HepG2 (cell line): ENCODE measurements around the gene FTSJ1. TPM values are rescaled to one million over a fixed set of nuclear protein-coding genes. Genes with fewer than 3 reads are reported as not detected.

Experiments used
- ATAD3A ChIP-seq: sonication (generic); formaldehyde crosslinking; IDR thresholded peaks from 2 replicates; pipeline ENCODE4 v1.4.0; 2020; ENCODE audit warnings: missing genetic modification reagents
- DPF2 ChIP-seq: sonication (generic); formaldehyde crosslinking; IDR thresholded peaks from 2 replicates; pipeline ENCODE4 v1.4.0; 2020; ENCODE audit warnings: mild to moderate bottlenecking, low read depth, missing genetic modification reagents, borderline replicate concordance
- HNF4G ChIP-seq, 2 experiments: sonication (generic) in 1 of 2; formaldehyde crosslinking in 1 of 2; IDR thresholded peaks; 2 replicates each; pipeline versions ENCODE4 v1.4.0 to v1.6.1; 2011 to 2020; ENCODE audit warnings: borderline replicate concordance in 2 of 2, low read depth in 2 of 2, mild to moderate bottlenecking in 2 of 2, low read length in 1 of 2, missing genetic modification reagents in 1 of 2, moderate library complexity in 1 of 2
- MIER3 ChIP-seq: IDR thresholded peaks from 2 replicates; pipeline ENCODE4 v1.6.1; 2016; ENCODE audit warnings: missing compliant biosample characterization, borderline replicate concordance
- NCOR1 ChIP-seq: fragments of 200-600 bp; sonication (generic); IDR thresholded peaks from 2 replicates; pipeline ENCODE4 v1.7.0; 2017; ENCODE audit warnings: antibody characterized with exemption, low read length, borderline replicate concordance
- PCBP2 ChIP-seq: fragments of 200-400 bp; formaldehyde crosslinking; optimal IDR thresholded peaks from 2 replicates; pipeline ENCODE3; 2018; ENCODE audit warnings: low read length, low read depth; ENCODE audit not compliant: poor library complexity, severe bottlenecking
- POLR2AphosphoS2 ChIP-seq: IDR thresholded peaks from 2 replicates; pipeline ENCODE4 v1.6.1; 2011; ENCODE audit warnings: low read depth, low read length, improper control_type of control experiment
- ZNF234 ChIP-seq: sonication (generic); formaldehyde crosslinking; conservative IDR thresholded peaks from 2 replicates; pipeline ENCODE4 v1.5.1; 2020; ENCODE audit warnings: mild to moderate bottlenecking, missing genetic modification reagents
- ZNF33B ChIP-seq: sonication (generic); formaldehyde crosslinking; IDR thresholded peaks from 2 replicates; pipeline ENCODE4 v1.5.1; 2020; ENCODE audit warnings: mild to moderate bottlenecking, missing genetic modification reagents
- ZNF382 ChIP-seq: sonication (generic); formaldehyde crosslinking; IDR thresholded peaks from 2 replicates; pipeline ENCODE4 v1.5.0; 2020; ENCODE audit warnings: missing genetic modification reagents, mild to moderate bottlenecking, borderline replicate concordance
- ZNF446 ChIP-seq: sonication (generic); formaldehyde crosslinking; IDR thresholded peaks from 2 replicates; pipeline ENCODE4 v1.5.0; 2020; ENCODE audit warnings: mild to moderate bottlenecking, missing genetic modification reagents
- ZNF776 ChIP-seq: sonication (generic); formaldehyde crosslinking; IDR thresholded peaks from 2 replicates; pipeline ENCODE4 v1.4.0; 2020; ENCODE audit warnings: mild to moderate bottlenecking, missing genetic modification reagents
- polyA plus RNA-seq, 8 experiments: library from polyadenylated mRNA; depleted of rRNA in 3 of 8; stranded (reverse) in 7 of 8; unstranded in 1 of 8; fragments of >200 nt; fragmentation: Illumina TruSeq in 4 of 8; extraction: Trizol in 4 of 8; gene quantifications; 2 replicates each; pipeline versions ENCODE4 v1.2.1 to v1.2.3, GENCODE V29; 2011 to 2016; ENCODE audit warnings: low read depth in 4 of 8, missing spikeins in 1 of 8, mixed read lengths in 1 of 8; ENCODE audit not compliant: insufficient read depth in 1 of 8
- total RNA-seq, 5 experiments: library from RNA; depleted of rRNA; stranded (reverse); fragments of >200 nt; fragmentation: Illumina TruSeq; extraction: Trizol; gene quantifications; 2 replicates each; pipeline ENCODE4 v1.2.3, GENCODE V29; 2016; ENCODE audit warnings: low read depth in 1 of 5
- TF ChIP-seq, protein P1 (sequence below): sonication (generic); formaldehyde crosslinking; IDR thresholded peaks from 2 replicates; pipeline ENCODE4 v1.9.0; 2022; ENCODE audit warnings: low read depth, missing genetic modification reagents
- TF ChIP-seq, protein P2 (sequence below): IDR thresholded peaks from 2 replicates; pipeline ENCODE4 v1.6.1; 2016; ENCODE audit warnings: missing biosample characterization, missing genetic modification reagents, low read depth
- TF ChIP-seq, protein P3 (sequence below): sonication (generic); formaldehyde crosslinking; IDR thresholded peaks from 2 replicates; pipeline ENCODE4 v1.4.0; 2020; ENCODE audit warnings: mild to moderate bottlenecking, missing genetic modification reagents
- TF ChIP-seq, protein P4 (sequence below): sonication (generic); formaldehyde crosslinking; IDR thresholded peaks from 2 replicates; pipeline ENCODE4 v1.4.0; 2020; ENCODE audit warnings: missing genetic modification reagents, borderline replicate concordance
- TF ChIP-seq, protein P5 (sequence below): sonication (generic); formaldehyde crosslinking; IDR thresholded peaks from 2 replicates; pipeline ENCODE4 v1.4.0; 2020; ENCODE audit warnings: missing genetic modification reagents
- TF ChIP-seq, protein P6 (sequence below): sonication (generic); formaldehyde crosslinking; IDR thresholded peaks from 2 replicates; pipeline ENCODE4 v1.4.0; 2020; ENCODE audit warnings: missing genetic modification reagents

FTSJ1 gene
- total and polyA plus RNA-seq, 2 of the 13 experiments (the other 11 are each of a cell fraction or from before 2014, with no cell fraction given), result 30.3 to 37.9 TPM

GRCh38 chrX:48508400-48509244 is 32.6 kb downstream of the FTSJ1 start, which contains the start of gene PORCN (continued):
- TF ChIP-seq, protein P1, sequence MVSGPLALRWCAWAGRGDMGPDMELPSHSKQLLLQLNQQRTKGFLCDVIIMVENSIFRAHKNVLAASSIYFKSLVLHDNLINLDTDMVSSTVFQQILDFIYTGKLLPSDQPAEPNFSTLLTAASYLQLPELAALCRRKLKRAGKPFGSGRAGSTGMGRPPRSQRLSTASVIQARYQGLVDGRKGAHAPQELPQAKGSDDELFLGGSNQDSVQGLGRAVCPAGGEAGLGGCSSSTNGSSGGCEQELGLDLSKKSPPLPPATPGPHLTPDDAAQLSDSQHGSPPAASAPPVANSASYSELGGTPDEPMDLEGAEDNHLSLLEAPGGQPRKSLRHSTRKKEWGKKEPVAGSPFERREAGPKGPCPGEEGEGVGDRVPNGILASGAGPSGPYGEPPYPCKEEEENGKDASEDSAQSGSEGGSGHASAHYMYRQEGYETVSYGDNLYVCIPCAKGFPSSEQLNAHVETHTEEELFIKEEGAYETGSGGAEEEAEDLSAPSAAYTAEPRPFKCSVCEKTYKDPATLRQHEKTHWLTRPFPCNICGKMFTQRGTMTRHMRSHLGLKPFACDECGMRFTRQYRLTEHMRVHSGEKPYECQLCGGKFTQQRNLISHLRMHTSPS (CRISPR knock-in tag), result no peak
- TF ChIP-seq, protein P2, sequence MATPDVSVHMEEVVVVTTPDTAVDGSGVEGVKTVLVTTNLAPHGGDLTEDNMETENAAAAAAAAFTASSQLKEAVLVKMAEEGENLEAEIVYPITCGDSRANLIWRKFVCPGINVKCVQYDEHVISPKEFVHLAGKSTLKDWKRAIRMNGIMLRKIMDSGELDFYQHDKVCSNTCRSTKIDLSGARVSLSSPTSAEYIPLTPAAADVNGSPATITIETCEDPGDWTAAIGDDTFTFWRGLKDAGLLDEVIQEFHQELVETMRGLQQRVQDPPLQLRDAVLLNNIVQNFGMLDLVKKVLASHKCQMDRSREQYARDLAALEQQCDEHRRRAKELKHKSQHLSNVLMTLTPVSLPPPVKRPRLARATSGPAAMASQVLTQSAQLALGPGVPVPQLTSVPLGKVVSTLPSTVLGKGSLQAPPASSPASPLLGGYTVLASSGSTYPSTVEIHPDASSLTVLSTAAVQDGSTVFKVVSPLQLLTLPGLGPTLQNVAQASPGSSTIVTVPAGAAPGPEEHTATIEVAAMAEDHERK (CRISPR knock-in tag), result no peak
- TF ChIP-seq ZNF234 (CRISPR knock-in tag) (no peak), POLR2AphosphoS2 (no peak), NCOR1 (no peak), ZNF382 (CRISPR knock-in tag) (no peak), ZNF446 (no peak), DPF2 (CRISPR knock-in tag) (no peak), HNF4G (IDR thresholded peaks at IDR 0.05; ENCODE audit: borderline replicate concordance, low read depth, low read length) (no peak), HNF4G (CRISPR knock-in tag; IDR thresholded peaks at IDR 0.05; ENCODE audit: borderline replicate concordance, low read depth) (no peak), ZNF33B (no peak), ATAD3A (CRISPR knock-in tag) (no peak), PCBP2 (no peak), MIER3 (CRISPR knock-in tag) (no peak), ZNF776 (CRISPR knock-in tag) (no peak)
- TF ChIP-seq, protein P3, sequence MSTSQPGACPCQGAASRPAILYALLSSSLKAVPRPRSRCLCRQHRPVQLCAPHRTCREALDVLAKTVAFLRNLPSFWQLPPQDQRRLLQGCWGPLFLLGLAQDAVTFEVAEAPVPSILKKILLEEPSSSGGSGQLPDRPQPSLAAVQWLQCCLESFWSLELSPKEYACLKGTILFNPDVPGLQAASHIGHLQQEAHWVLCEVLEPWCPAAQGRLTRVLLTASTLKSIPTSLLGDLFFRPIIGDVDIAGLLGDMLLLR, result no peak
- TF ChIP-seq, protein P4, sequence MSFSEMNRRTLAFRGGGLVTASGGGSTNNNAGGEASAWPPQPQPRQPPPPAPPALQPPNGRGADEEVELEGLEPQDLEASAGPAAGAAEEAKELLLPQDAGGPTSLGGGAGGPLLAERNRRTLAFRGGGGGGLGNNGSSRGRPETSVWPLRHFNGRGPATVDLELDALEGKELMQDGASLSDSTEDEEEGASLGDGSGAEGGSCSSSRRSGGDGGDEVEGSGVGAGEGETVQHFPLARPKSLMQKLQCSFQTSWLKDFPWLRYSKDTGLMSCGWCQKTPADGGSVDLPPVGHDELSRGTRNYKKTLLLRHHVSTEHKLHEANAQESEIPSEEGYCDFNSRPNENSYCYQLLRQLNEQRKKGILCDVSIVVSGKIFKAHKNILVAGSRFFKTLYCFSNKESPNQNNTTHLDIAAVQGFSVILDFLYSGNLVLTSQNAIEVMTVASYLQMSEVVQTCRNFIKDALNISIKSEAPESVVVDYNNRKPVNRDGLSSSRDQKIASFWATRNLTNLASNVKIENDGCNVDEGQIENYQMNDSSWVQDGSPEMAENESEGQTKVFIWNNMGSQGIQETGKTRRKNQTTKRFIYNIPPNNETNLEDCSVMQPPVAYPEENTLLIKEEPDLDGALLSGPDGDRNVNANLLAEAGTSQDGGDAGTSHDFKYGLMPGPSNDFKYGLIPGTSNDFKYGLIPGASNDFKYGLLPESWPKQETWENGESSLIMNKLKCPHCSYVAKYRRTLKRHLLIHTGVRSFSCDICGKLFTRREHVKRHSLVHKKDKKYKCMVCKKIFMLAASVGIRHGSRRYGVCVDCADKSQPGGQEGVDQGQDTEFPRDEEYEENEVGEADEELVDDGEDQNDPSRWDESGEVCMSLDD (CRISPR knock-in tag), result peak; percentile 44; the same call in 1 of the 2 replicates
- TF ChIP-seq, protein P5, sequence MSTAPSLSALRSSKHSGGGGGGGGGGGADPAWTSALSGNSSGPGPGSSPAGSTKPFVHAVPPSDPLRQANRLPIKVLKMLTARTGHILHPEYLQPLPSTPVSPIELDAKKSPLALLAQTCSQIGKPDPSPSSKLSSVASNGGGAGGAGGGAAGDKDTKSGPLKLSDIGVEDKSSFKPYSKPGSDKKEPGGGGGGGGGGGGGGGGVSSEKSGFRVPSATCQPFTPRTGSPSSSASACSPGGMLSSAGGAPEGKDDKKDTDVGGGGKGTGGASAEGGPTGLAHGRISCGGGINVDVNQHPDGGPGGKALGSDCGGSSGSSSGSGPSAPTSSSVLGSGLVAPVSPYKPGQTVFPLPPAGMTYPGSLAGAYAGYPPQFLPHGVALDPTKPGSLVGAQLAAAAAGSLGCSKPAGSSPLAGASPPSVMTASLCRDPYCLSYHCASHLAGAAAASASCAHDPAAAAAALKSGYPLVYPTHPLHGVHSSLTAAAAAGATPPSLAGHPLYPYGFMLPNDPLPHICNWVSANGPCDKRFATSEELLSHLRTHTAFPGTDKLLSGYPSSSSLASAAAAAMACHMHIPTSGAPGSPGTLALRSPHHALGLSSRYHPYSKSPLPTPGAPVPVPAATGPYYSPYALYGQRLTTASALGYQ (CRISPR knock-in tag), result no peak
- TF ChIP-seq, protein P6, sequence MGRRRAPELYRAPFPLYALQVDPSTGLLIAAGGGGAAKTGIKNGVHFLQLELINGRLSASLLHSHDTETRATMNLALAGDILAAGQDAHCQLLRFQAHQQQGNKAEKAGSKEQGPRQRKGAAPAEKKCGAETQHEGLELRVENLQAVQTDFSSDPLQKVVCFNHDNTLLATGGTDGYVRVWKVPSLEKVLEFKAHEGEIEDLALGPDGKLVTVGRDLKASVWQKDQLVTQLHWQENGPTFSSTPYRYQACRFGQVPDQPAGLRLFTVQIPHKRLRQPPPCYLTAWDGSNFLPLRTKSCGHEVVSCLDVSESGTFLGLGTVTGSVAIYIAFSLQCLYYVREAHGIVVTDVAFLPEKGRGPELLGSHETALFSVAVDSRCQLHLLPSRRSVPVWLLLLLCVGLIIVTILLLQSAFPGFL (CRISPR knock-in tag), result no peak
